Right lobe of liver (tissue), 4 donors: Measurements from ENCODE around the gene AP5Z1.

Source experiments
- CTCF ChIP-seq, 4 donors: fragments of 200-600 bp in 3 of 4; fragments of 450-650 bp in 1 of 4; IDR thresholded peaks; one replicate each; pipeline versions ENCODE4 v1.5.1 to v1.8.0; 2016 to 2022; ENCODE audit warnings: antibody characterized with exemption in 4 of 4, mild to moderate bottlenecking in 2 of 4
- POLR2A ChIP-seq: fragments of 450-650 bp; IDR thresholded peaks from one replicate; pipeline ENCODE4 v1.6.1; 2017; ENCODE audit warnings: antibody characterized with exemption, mild to moderate bottlenecking
- donor health status: DM: no; HTN: no; CAD: no.
- donor health status: DM: no; HTN: no; CAD: no.
- donor health status: DM: no; HTN: yes; CAD: no.

GRCh38 chr7:4733936-4734528, 41.4 kb upstream of the AP5Z1 start:
- no peak for TF ChIP-seq CTCF (IDR thresholded peaks at IDR 0.05)
- no peak for TF ChIP-seq POLR2A
